ENCODE results near the gene GP5. TPM values are rescaled to one million over a fixed set of nuclear protein-coding genes. Genes with fewer than 3 reads are reported as not detected.

Gene GP5
- total RNA-seq, 1 donor from 2014 or later, result 0.11 TPM

- no peak for TF ChIP-seq CTCF (IDR thresholded peaks at IDR 0.05)
- intact Hi-C loops (cut with DNase I), result no loop called here
- no peak overlapping the region for H3K27ac ChIP-seq
- no peaks in the 10 kb centered on the region for H3K4me1 ChIP-seq
- H3K36me3 ChIP-seq, result peaks cover 49 to 82% of the 10 kb centered on the region in 2 donors
- no peaks in the 10 kb centered on the region for H3K9me3 ChIP-seq
- no peak for DNase-seq (ENCODE audit: low spot score in 2 of 2)
- no peaks in the 10 kb centered on the region for H3K27me3 ChIP-seq
- H3K4me3 ChIP-seq, result no peak overlapping the region
Observed at GRCh38 chr3:194443901-194444300, 44.8 kb upstream of the GP5 start.

GRCh38 chr3:194440756-194441155, 41.7 kb upstream of the GP5 start:
- Histone ChIP-seq H3K4me1 (no peaks in the 10 kb centered on the region), H3K27ac (no peak overlapping the region), H3K36me3 (peaks cover 46 to 85% of the 10 kb centered on the region in 2 donors), H3K9me3 (no peaks in the 10 kb centered on the region), H3K4me3 (no peak overlapping the region), H3K27me3 (no peaks in the 10 kb centered on the region)
- no peak for DNase-seq (ENCODE audit: low spot score in 2 of 2)
- intact Hi-C loops (cut with DNase I), result no loop called here
- TF ChIP-seq CTCF (IDR thresholded peaks at IDR 0.05), result no peak

- intact Hi-C loops (cut with DNase I), result no loop called here
Observed at GRCh38 chr3:194439881-194440550, 41.0 kb upstream of the GP5 start.

GRCh38 chr3:194434503-194434902, 35.4 kb upstream of the GP5 start:
- H3K27ac ChIP-seq, result no peak overlapping the region
- no peak for DNase-seq (ENCODE audit: low spot score in 2 of 2)
- no peak for TF ChIP-seq CTCF (IDR thresholded peaks at IDR 0.05)
- no peaks in the 10 kb centered on the region for H3K4me1 ChIP-seq
- intact Hi-C loops (cut with DNase I), result no loop called here
- no peaks in the 10 kb centered on the region for H3K9me3 ChIP-seq
- peaks cover 80 to 93% of the 10 kb centered on the region in 2 donors for H3K36me3 ChIP-seq
- H3K27me3 ChIP-seq, result no peaks in the 10 kb centered on the region
- no peak overlapping the region for H3K4me3 ChIP-seq

More at GRCh38 chr3:194439881-194440550, 41.0 kb upstream of the GP5 start:
- H3K27me3 ChIP-seq, result no peaks in the 10 kb centered on the region
- peaks cover 52 to 89% of the 10 kb centered on the region in 2 donors for H3K36me3 ChIP-seq
- no peak for TF ChIP-seq CTCF (IDR thresholded peaks at IDR 0.05)
- H3K4me3 ChIP-seq, result no peak overlapping the region
- H3K27ac ChIP-seq, result no peak overlapping the region
- no peaks in the 10 kb centered on the region for H3K9me3 ChIP-seq
- DNase-seq (ENCODE audit: low spot score in 2 of 2), result no peak
- H3K4me1 ChIP-seq, result no peaks in the 10 kb centered on the region

GRCh38 chr3:194431554-194431953, 32.5 kb upstream of the GP5 start:
- DNase-seq (ENCODE audit: low spot score in 2 of 2), result no peak
- TF ChIP-seq CTCF (IDR thresholded peaks at IDR 0.05), result no peak
- Histone ChIP-seq H3K4me3 (no peak overlapping the region), H3K36me3 (peaks cover 75 to 88% of the 10 kb centered on the region in 2 donors), H3K4me1 (no peaks in the 10 kb centered on the region), H3K27ac (no peak overlapping the region), H3K9me3 (no peaks in the 10 kb centered on the region), H3K27me3 (no peaks in the 10 kb centered on the region)
- intact Hi-C loops (cut with DNase I), result no loop called here

All from ascending aorta (tissue), 2 donors.